Activated naive CD8-positive, alpha-beta T cell treated with anti-CD3 and anti-CD28 coated beads, Interleukin-2, amount 10 ng/mL, durations not matched to agents 7 days and 5 days (primary cell): Measurements from ENCODE around the gene TPCN1. TPM values are rescaled to one million over a fixed set of nuclear protein-coding genes. Genes with fewer than 3 reads are reported as not detected.
A peak's percentile ranks its signal among the peaks of the same experiment; 100 is the strongest.

Source experiments
- ATAC-seq: fragments of 150-1000 bp; cut with Tn5 transposase; one replicate; pipeline ENCODE4 v1.10.0; 2021; ENCODE audit warnings: low read depth, moderate library complexity
- POLR2A ChIA-PET: fragments of 350-600 bp; sonication (Branson Sonifier 250); formaldehyde crosslinking; loops from one replicate; lab custom pipeline; 2021; ENCODE audit warnings: antibody characterized with exemption; lab: Charles Lee
- DNase-seq: peaks from one replicate; pipeline ENCODE4 v3.0.0; 2021
- H3K27ac Mint-ChIP-seq: one replicate; pipeline ENCODE4 v1.8.0; 2022; ENCODE audit warnings: mild to moderate bottlenecking, mixed read lengths
- H3K27me3 Mint-ChIP-seq: one replicate; pipeline ENCODE4 v1.8.0; 2022; ENCODE audit warnings: mild to moderate bottlenecking, moderate library complexity, mixed read lengths
- H3K36me3 Mint-ChIP-seq: one replicate; pipeline ENCODE4 v1.8.0; 2021; ENCODE audit warnings: mild to moderate bottlenecking, mixed read lengths
- H3K4me1 Mint-ChIP-seq: one replicate; pipeline ENCODE4 v1.8.0; 2021; ENCODE audit warnings: mixed read lengths
- H3K4me3 Mint-ChIP-seq: one replicate; pipeline ENCODE4 v1.8.0; 2022; ENCODE audit warnings: mild to moderate bottlenecking, moderate library complexity, mixed read lengths
- H3K9me3 Mint-ChIP-seq: one replicate; pipeline ENCODE4 v1.8.0; 2021; ENCODE audit warnings: mixed read lengths
- total RNA-seq, 2 experiments: library from RNA; stranded (reverse); gene quantifications; one replicate each; pipeline ENCODE4 v1.2.3, GENCODE V29; 2021

The TPCN1 gene
- total RNA-seq, 2 experiments from 2014 or later, result 29.9 to 32.0 TPM

DNA sequence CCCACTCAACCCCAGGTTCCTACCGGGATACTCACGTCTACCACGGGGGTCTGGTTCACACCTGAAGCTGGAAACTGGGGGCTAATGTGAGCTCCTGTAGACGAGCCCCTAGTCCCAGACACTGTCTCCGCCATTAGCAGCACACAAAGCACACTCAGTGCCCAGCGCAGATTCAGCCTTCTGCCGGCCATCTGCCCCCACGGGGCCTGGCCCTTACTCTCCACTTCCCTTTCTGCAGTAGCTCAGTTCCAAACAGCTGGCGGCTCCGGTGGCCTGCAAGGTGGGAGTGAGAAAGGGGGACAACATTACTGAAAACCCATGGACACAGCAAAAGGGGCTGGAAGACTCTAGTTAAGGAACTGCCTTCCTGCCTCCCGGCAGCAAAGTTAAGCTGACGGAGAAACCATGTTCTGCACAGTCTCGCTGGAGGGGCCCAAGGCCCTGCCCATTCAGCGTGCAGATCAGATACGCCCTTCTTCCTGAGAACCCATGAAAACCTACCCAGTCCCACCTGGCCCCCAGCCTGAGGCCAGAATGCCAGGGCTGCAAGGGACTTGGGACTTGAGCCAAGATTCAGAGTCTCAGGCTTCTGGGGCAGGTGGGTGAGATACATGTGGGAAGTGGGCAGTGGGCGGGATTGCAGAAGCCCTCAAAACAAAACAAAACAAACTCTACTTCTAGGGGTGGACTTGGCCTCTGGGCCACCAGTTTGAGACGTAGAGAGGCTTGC lies 111.6 kb downstream of the TPCN1 start:
- H3K4me3 Mint-ChIP-seq, result no peak overlapping the region
- no peak overlapping the region for H3K27ac Mint-ChIP-seq
- no peaks in the 10 kb centered on the region for H3K9me3 Mint-ChIP-seq
- DNase-seq (no peak), ATAC-seq (no peak)
- peaks cover 19% of the 10 kb centered on the region for H3K36me3 Mint-ChIP-seq
- H3K4me1 Mint-ChIP-seq, result peaks cover 19% of the 10 kb centered on the region
- POLR2A ChIA-PET, result interaction anchor here (1.2 kb wide), 2 partner anchors 8 to 135 kb away, joined by 3 read pairs; no protein-coding TSS in a partner anchor
- H3K27me3 Mint-ChIP-seq, result peaks cover 4% of the 10 kb centered on the region

DNA sequence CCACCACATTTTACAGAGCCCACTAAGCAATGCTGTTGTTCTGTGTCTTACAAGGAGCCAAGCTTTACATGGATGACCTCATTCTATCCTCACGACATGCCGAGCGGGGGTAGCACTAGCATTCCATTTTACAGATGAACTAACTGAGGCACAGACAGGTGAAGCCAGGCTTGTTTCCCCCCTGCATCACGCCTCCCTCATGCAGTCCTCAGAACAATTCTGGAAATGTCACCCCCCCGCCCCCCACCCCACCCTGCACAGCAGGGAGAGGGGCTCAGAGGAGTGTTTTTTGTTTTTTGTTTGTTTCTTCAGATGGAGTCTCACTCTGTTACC lies 112.1 kb downstream of the TPCN1 start:
- Mint-ChIP-seq H3K4me1 (peaks cover 19% of the 10 kb centered on the region), H3K9me3 (no peaks in the 10 kb centered on the region), H3K4me3 (peak overlapping the region; percentile 93), H3K27ac (no peak overlapping the region), H3K36me3 (peaks cover 19% of the 10 kb centered on the region), H3K27me3 (peaks cover 4% of the 10 kb centered on the region)
- no peak for DNase-seq
- POLR2A ChIA-PET, result no interaction called here
- ATAC-seq, result no peak

DNA sequence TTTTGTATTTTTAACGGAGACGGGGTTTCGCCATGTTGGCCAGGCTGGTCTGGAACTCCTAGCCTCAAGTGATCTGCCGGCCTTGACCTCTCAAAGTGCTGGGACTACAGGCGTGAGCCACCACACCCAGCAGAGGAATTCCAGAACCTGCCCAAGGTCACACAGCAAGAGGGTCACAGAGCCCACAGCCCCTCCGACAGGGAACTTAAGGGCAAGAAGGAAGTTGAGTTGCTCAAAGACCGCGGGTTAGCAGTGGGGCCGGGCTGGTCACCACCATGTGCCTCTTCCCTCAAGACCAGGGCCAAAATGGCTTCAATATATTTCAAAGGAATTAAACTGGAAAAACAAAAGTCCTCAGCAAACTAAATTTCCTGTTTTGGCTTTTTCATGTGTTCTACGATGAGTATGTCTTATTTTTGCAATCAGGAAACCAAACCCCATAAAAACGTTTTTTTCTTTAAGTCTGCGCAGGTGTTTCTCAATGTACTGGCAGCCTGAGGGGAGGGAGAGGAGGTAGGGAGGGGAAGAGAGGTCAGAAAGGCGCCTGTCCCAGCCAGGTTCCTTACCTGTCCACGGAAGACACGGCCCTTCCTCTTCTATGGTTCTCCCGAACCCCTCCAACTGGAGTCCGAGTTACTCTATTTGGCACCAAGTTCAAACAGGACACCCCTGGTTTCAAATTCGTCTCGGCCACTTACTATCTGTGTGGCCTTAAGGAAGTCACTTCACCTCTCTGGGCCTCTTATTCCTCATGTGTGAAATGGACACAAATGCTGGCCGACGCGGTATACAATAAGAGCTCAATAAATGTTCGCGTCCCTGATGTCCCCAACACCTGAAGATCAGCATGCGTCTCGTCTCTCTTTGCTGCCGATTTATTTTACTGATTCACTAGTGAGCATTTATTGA lies 112.9 kb downstream of the TPCN1 start:
- H3K27me3 Mint-ChIP-seq, result peaks cover 4% of the 10 kb centered on the region
- no peaks in the 10 kb centered on the region for H3K9me3 Mint-ChIP-seq
- DNase-seq (peak; percentile 38), ATAC-seq (peak; percentile 23)
- H3K36me3 Mint-ChIP-seq, result peaks cover 17% of the 10 kb centered on the region
- peaks cover 19% of the 10 kb centered on the region for H3K4me1 Mint-ChIP-seq
- H3K4me3 Mint-ChIP-seq, result peak overlapping the region; percentile 93
- POLR2A ChIA-PET, result interaction anchor here (0.6 to 1.7 kb wide), 6 partner anchors 10 to 150 kb away, joined by 3 to 9 read pairs (median 4); partner anchors contain the start of genes PLBD2 and SDSL
- peak overlapping the region; percentile 68 for H3K27ac Mint-ChIP-seq

DNA sequence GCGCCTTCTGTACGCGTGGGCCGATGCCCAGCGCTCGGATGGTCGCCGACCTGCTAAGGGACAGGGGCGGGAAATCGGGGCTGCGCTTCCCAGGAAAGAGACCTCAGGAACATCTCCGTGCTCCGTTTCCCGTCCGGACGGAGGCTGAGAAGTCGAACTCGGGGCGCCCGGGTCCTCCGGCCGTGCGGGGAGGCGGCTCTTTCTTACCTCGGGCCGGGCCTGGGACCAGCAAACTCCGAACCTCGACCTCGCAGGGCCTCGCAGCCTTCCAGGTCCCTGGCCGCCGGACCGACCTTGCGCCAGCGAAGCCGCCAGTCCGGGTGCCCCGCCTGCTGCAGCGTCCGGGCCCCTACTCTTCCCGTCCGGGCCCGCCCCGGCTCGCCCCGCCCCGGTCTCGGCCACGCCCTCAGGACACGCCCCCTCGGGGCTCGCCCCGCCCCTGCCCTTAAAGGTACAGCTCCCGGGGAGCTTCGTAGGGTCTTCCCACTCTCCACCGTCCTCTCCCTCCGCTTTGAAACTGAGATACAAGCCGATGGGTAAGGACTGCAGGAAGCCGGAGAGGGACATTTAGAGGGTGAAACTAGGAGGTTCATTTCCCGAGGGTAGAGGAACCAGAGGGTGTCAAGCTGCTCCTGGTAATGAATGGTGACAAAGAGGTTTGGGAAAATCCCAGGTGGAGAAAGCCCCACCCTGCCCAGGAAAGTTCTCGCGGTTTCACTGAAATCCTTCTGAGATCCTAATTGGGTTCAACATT lies 113.7 kb downstream of the TPCN1 start, which contains the start of gene SLC8B1:
Gene SLC8B1, minus strand, starts transcription at position 324 of the 754 bp plus-strand sequence. CDS start 2,231 bp downstream, outside the sequence.
- ATAC-seq (peak; percentile 89), DNase-seq (peak; percentile 95)
- no peaks in the 10 kb centered on the region for H3K9me3 Mint-ChIP-seq
- peak within 1 kb of the TSS; percentile 93 for H3K4me3 Mint-ChIP-seq
- H3K4me1 Mint-ChIP-seq, result peaks cover 15% of the 10 kb centered on the region
- H3K27me3 Mint-ChIP-seq, result peaks cover 4% of the 10 kb centered on the region
- POLR2A ChIA-PET, result interaction anchor here (0.5 to 1.7 kb wide), 10 partner anchors 11 to 823 kb away, joined by 3 to 9 read pairs (median 4); partner anchors contain the start of genes PLBD2 and SDSL
- H3K36me3 Mint-ChIP-seq, result peaks cover 14% of the 10 kb centered on the region
- H3K27ac Mint-ChIP-seq, result peak within 1 kb of the TSS; percentile 68

DNA sequence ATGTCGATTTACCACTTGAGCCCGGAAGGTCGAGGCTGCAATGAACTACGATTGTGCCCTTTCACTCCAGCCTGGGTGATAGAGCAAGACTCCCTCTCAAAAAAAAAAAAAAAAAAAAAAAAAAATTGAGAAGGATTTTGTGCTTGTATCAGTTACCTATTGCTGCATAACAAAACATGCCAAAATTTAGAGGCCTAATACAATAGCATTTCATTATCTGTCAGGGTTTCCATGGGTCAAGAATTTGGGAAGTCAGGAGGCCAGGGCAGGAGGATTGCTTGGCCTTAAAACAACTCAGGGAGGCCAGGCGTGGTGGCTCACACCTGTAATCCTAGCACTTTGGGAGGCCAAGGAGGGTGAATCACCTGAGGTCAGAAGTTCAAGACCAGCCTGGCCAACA lies 118.3 kb downstream of the TPCN1 start:
- Mint-ChIP-seq H3K9me3 (no peaks in the 10 kb centered on the region), H3K27me3 (peaks cover 14% of the 10 kb centered on the region), H3K4me1 (peaks cover 6% of the 10 kb centered on the region), H3K36me3 (no peaks in the 10 kb centered on the region), H3K27ac (no peak overlapping the region), H3K4me3 (no peak overlapping the region)
- ATAC-seq (no peak), DNase-seq (no peak)
- POLR2A ChIA-PET, result no interaction called here

DNA sequence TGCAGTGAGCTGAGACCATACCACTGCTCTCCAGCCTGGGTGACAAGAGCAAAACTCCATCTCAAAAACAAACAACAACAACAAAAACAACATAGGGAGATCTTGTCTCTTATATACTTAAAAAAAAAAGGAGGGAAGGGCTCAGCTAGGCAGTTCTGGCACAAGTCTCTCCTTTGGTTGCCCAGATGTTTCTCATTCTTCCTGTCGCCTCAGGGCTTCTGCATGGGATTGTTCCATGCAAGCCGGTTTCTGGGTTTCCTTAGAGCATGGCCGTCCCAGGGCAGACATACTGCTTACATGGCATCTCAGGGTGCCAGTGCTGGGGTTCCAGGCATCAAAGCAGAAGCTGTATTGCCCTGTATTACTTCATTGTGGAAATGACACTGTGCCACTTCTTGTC lies 118.8 kb downstream of the TPCN1 start:
- Mint-ChIP-seq H3K27ac (no peak overlapping the region), H3K9me3 (no peaks in the 10 kb centered on the region), H3K27me3 (peaks cover 14% of the 10 kb centered on the region), H3K4me3 (no peak overlapping the region), H3K4me1 (peaks cover 6% of the 10 kb centered on the region), H3K36me3 (no peaks in the 10 kb centered on the region)
- POLR2A ChIA-PET, result no interaction called here
- DNase-seq (no peak), ATAC-seq (no peak)

DNA sequence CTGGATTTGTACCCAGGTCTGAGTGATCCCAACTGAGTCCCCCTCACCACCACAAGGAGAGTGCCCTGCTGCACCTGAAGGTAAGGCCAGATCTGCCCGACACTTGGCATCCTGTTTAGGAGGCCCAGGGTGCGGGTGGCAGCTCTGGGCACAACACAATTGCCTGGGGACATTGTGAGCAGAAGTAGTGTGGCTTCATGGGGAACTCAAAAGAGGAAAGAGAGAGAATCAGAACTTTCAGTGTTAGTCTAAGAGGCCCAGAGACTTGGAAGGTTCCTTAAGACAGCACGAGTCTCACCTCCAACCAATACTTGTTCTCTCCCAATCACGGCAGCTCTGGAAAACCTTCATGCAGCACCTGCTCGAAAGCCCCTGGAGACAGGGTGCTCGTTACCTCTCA lies 120.3 kb downstream of the TPCN1 start:
- ATAC-seq (no peak), DNase-seq (no peak)
- peaks cover 4% of the 10 kb centered on the region for H3K4me1 Mint-ChIP-seq
- H3K27ac Mint-ChIP-seq, result no peak overlapping the region
- POLR2A ChIA-PET, result no interaction called here
- no peaks in the 10 kb centered on the region for H3K9me3 Mint-ChIP-seq
- no peak overlapping the region for H3K4me3 Mint-ChIP-seq
- H3K27me3 Mint-ChIP-seq, result peaks cover 14% of the 10 kb centered on the region
- H3K36me3 Mint-ChIP-seq, result no peaks in the 10 kb centered on the region

DNA sequence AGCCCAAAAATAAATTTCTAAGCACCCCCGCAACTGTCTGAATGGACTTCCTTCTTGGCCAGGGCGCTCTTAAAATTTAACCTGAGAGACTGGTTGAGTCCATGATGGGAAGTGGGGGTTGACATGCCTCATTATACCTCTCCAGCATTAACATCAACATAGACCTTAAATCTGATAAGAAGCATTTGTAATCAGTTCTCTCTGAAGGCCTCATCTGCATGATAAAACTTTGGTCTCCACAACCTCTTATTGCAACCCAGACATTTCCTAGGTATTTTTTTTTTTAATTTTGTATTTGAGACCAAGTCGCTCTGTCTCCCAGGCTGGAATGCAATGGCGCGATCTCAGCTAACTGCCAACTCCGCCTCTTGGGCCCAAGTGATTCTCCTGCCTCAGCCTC lies 124.1 kb downstream of the TPCN1 start:
- Mint-ChIP-seq H3K27me3 (peaks cover 16% of the 10 kb centered on the region), H3K36me3 (no peaks in the 10 kb centered on the region), H3K9me3 (no peaks in the 10 kb centered on the region), H3K4me1 (peaks cover 2% of the 10 kb centered on the region), H3K4me3 (no peak overlapping the region), H3K27ac (no peak overlapping the region)
- POLR2A ChIA-PET, result no interaction called here
- ATAC-seq (no peak), DNase-seq (no peak)

DNA sequence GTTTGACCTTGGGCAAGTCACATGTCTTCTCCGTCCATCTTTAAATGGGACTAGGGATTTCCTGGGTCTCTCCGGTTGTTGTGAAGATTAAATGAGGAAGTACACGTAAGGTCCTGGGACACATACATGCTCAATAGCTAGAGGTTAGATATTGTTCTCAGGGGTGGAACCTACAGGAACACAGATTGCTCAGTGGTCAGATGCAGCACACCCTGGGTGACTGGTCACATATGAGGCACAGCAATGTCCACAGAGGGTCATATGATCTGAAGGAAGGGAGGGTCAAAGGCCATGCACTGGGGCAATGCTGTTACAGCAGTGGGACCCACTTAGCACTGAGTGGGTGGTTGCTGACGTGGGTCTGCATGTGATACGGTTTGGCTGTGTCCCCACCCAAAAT lies 125.1 kb downstream of the TPCN1 start:
- no peak for DNase-seq
- peaks cover 2% of the 10 kb centered on the region for H3K4me1 Mint-ChIP-seq
- no peak overlapping the region for H3K27ac Mint-ChIP-seq
- no peak overlapping the region for H3K4me3 Mint-ChIP-seq
- no peaks in the 10 kb centered on the region for H3K9me3 Mint-ChIP-seq
- peaks cover 17% of the 10 kb centered on the region for H3K27me3 Mint-ChIP-seq
- H3K36me3 Mint-ChIP-seq, result no peaks in the 10 kb centered on the region
- ATAC-seq, result no peak
- POLR2A ChIA-PET, result no interaction called here

DNA sequence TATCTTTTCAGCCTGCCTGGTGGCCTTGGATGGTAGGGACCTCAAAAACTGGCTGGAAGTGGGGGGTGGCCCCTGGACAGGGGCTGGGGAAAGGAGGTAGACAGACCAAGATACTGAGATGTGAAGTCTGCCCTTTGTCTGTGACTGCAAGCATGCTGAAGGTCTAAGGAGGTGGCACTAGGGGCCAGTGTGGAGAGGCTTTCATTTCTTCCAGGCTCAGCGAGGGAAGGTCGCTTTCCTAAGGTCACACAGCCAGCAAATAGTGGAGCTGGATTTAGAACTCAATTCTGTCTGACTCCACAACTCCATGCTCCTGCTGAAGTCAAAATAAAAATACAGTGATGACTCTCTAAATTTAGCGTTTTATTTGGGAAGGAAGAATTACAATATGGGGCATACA lies 125.8 kb downstream of the TPCN1 start:
- peaks cover 19% of the 10 kb centered on the region for H3K27me3 Mint-ChIP-seq
- ATAC-seq (no peak), DNase-seq (no peak)
- POLR2A ChIA-PET, result no interaction called here
- H3K9me3 Mint-ChIP-seq, result no peaks in the 10 kb centered on the region
- H3K27ac Mint-ChIP-seq, result no peak overlapping the region
- H3K4me3 Mint-ChIP-seq, result no peak overlapping the region
- no peaks in the 10 kb centered on the region for H3K36me3 Mint-ChIP-seq
- no peaks in the 10 kb centered on the region for H3K4me1 Mint-ChIP-seq

DNA sequence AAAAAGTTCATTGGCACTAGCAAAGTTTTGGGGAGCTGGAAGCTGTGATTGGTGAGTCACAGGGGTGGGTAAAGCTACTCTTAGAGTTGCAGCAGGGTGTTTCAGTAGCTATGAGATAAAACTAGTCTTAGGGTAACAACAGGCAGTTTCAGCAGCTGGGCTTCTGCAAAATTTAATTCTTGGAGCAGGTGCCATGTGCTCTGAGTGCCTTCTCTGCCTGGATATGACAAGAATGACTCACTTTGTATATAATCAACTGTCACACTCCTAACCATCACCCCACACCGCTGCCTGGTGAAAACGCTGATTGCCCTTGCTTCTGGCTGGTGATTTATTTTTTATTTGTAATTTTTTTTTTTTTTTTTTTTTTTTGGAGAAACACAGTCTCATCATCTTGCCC lies 126.6 kb downstream of the TPCN1 start:
- H3K27ac Mint-ChIP-seq, result no peak overlapping the region
- H3K36me3 Mint-ChIP-seq, result no peaks in the 10 kb centered on the region
- H3K27me3 Mint-ChIP-seq, result peaks cover 21% of the 10 kb centered on the region
- no peaks in the 10 kb centered on the region for H3K9me3 Mint-ChIP-seq
- POLR2A ChIA-PET, result interaction anchor here (0.7 kb wide), 1 partner anchor 458 kb away, joined by 3 read pairs; no protein-coding TSS in a partner anchor
- ATAC-seq (no peak), DNase-seq (no peak)
- no peak overlapping the region for H3K4me3 Mint-ChIP-seq
- H3K4me1 Mint-ChIP-seq, result peaks cover 1% of the 10 kb centered on the region
